Naive thymus-derived CD8-positive, alpha-beta T cell (primary cell): ENCODE results near the gene CKAP2L. TPM values are rescaled to one million over a fixed set of nuclear protein-coding genes. Genes with fewer than 3 reads are reported as not detected.

Experiments
- ATAC-seq, 2 donors: fragments of 150-1000 bp; cut with Tn5 transposase in 1 of 2; sonication (Bioruptor Pico), chemical (Tn5 transposase) in 1 of 2; 1 replicate in 1 of 2; 2 replicates in 1 of 2; pipeline ENCODE4 v1.10.0; 2021; ENCODE audit warnings: mild to moderate bottlenecking in 2 of 2, moderate library complexity in 2 of 2
- POLR2A ChIA-PET: fragments of 350-600 bp; sonication (Branson Sonifier 250); formaldehyde crosslinking; loops from one replicate; lab custom pipeline; 2021; ENCODE audit warnings: antibody characterized with exemption; lab: Charles Lee
- DNase-seq, 10 donors: peaks; one replicate each; pipeline versions ENCODE4 v3.0.0 to v3.0.0-alpha.2; 2020 to 2022
- H3K27ac Mint-ChIP-seq, 10 donors: one replicate each; pipeline ENCODE4 v1.8.0; 2020 to 2022; ENCODE audit warnings: mild to moderate bottlenecking in 10 of 10, mixed read lengths in 10 of 10, moderate library complexity in 4 of 10, inconsistent platforms in 1 of 10
- H3K27me3 Mint-ChIP-seq, 5 donors: one replicate each; pipeline ENCODE4 v1.8.0; 2021 to 2022; ENCODE audit warnings: mixed read lengths in 5 of 5
- H3K36me3 Mint-ChIP-seq, 3 donors: one replicate each; pipeline ENCODE4 v1.8.0; 2020 to 2022; ENCODE audit warnings: mixed read lengths in 3 of 3, mild to moderate bottlenecking in 2 of 3, inconsistent platforms in 1 of 3
- H3K4me1 Mint-ChIP-seq, 4 donors: one replicate each; pipeline ENCODE4 v1.8.0; 2021 to 2022; ENCODE audit warnings: mixed read lengths in 4 of 4
- H3K4me3 Mint-ChIP-seq, 10 donors: one replicate each; pipeline ENCODE4 v1.8.0; 2020 to 2022; ENCODE audit warnings: mild to moderate bottlenecking in 10 of 10, mixed read lengths in 10 of 10, moderate library complexity in 6 of 10, inconsistent platforms in 1 of 10
- H3K9me3 Mint-ChIP-seq, 9 donors: one replicate each; pipeline ENCODE4 v1.8.0; 2020 to 2022; ENCODE audit warnings: mixed read lengths in 9 of 9, mild to moderate bottlenecking in 3 of 9, inconsistent platforms in 1 of 9, moderate library complexity in 1 of 9
- polyA plus RNA-seq, 3 donors: library from polyadenylated mRNA; unstranded; fragments of 300-500 nt; fragmentation: Illumina TruSeq; gene quantifications; one replicate each; pipeline ENCODE4 v1.2.3, GENCODE V29; 2021
- total RNA-seq, 8 experiments: library from RNA in 2 of 8; stranded (reverse) in 2 of 8; gene quantifications; one replicate each; pipeline ENCODE4 v1.2.3 and lab custom pipeline; 2021 to 2026

CKAP2L gene
- total and polyA plus RNA-seq, 5 experiments from 2014 or later = not detected

GRCh38 chr2:112800881-112801583 is 36.6 kb upstream of the CKAP2L start:
- Mint-ChIP-seq H3K27me3 (no peaks in the 10 kb centered on the region), H3K4me3 (no peak overlapping the region), H3K4me1 (peaks cover 0 to 4% (median 0%) of the 10 kb centered on the region in 4 donors), H3K27ac (peak overlapping the region in 1 of 10 donors; percentile 76), H3K9me3 (no peaks in the 10 kb centered on the region), H3K36me3 (no peaks in the 10 kb centered on the region)
- POLR2A ChIA-PET = no interaction called here
- DNase-seq (no peak), ATAC-seq (no peak)

- POLR2A ChIA-PET = no interaction called here
- DNase-seq (no peak), ATAC-seq (no peak)
- no peaks in the 10 kb centered on the region for H3K27me3 Mint-ChIP-seq
- peak overlapping the region in 1 of 10 donors; percentile 33 for H3K27ac Mint-ChIP-seq
- peaks cover 0 to 4% (median 2%) of the 10 kb centered on the region in 4 donors for H3K4me1 Mint-ChIP-seq
- H3K9me3 Mint-ChIP-seq = no peaks in the 10 kb centered on the region
- no peak overlapping the region for H3K4me3 Mint-ChIP-seq
- no peaks in the 10 kb centered on the region for H3K36me3 Mint-ChIP-seq
These were observed 34.9 kb upstream of the CKAP2L start for GRCh38 chr2:112798979-112799975.

- H3K9me3 Mint-ChIP-seq = no peaks in the 10 kb centered on the region
- H3K27ac Mint-ChIP-seq = no peak overlapping the region
- no peaks in the 10 kb centered on the region for H3K27me3 Mint-ChIP-seq
- peaks cover 0 to 13% (median 2%) of the 10 kb centered on the region in 4 donors for H3K4me1 Mint-ChIP-seq
- no peak overlapping the region for H3K4me3 Mint-ChIP-seq
- no peak for ATAC-seq
- POLR2A ChIA-PET = no interaction called here
- no peak for DNase-seq
- H3K36me3 Mint-ChIP-seq = no peaks in the 10 kb centered on the region
These were observed 32.1 kb upstream of the CKAP2L start for GRCh38 chr2:112796486-112796885.

GRCh38 chr2:112795774-112796173 is 31.4 kb upstream of the CKAP2L start:
- Mint-ChIP-seq H3K27ac (no peak overlapping the region), H3K4me1 (peaks cover 0 to 13% (median 2%) of the 10 kb centered on the region in 4 donors), H3K27me3 (no peaks in the 10 kb centered on the region), H3K9me3 (no peaks in the 10 kb centered on the region), H3K4me3 (no peak overlapping the region), H3K36me3 (no peaks in the 10 kb centered on the region)
- ATAC-seq (no peak), DNase-seq (no peak)
- POLR2A ChIA-PET = no interaction called here

- Mint-ChIP-seq H3K4me1 (peaks cover 0 to 13% (median 2%) of the 10 kb centered on the region in 4 donors), H3K36me3 (no peaks in the 10 kb centered on the region), H3K27ac (peak overlapping the region in 1 of 10 donors; percentile 33), H3K4me3 (no peak overlapping the region), H3K27me3 (no peaks in the 10 kb centered on the region), H3K9me3 (peaks cover 0 to 3% (median 0%) of the 10 kb centered on the region in 9 donors)
- no peak for DNase-seq
- ATAC-seq = no peak
- POLR2A ChIA-PET = no interaction called here
These were observed 30.4 kb upstream of the CKAP2L start for GRCh38 chr2:112794841-112795240.

GRCh38 chr2:112794131-112794733 is 29.8 kb upstream of the CKAP2L start:
- Mint-ChIP-seq H3K36me3 (no peaks in the 10 kb centered on the region), H3K4me1 (peaks cover 0 to 13% (median 1%) of the 10 kb centered on the region in 4 donors), H3K9me3 (peaks cover 0 to 3% (median 0%) of the 10 kb centered on the region in 9 donors), H3K27me3 (no peaks in the 10 kb centered on the region), H3K4me3 (no peak overlapping the region), H3K27ac (no peak overlapping the region)
- POLR2A ChIA-PET = no interaction called here
- DNase-seq = no peak
- ATAC-seq = no peak

- Mint-ChIP-seq H3K4me1 (peaks cover 0 to 13% (median under 1%) of the 10 kb centered on the region in 4 donors), H3K27me3 (peaks cover 0 to 6% (median 0%) of the 10 kb centered on the region in 5 donors), H3K27ac (peak overlapping the region in 1 of 10 donors; percentile 33), H3K4me3 (no peak overlapping the region), H3K36me3 (no peaks in the 10 kb centered on the region), H3K9me3 (peaks cover 0 to 3% (median 0%) of the 10 kb centered on the region in 9 donors)
- POLR2A ChIA-PET = no interaction called here
- ATAC-seq = no peak
- DNase-seq = no peak
These were observed 29.1 kb upstream of the CKAP2L start for GRCh38 chr2:112793449-112793978.

- DNase-seq = no peak
- H3K27ac Mint-ChIP-seq = no peak overlapping the region
- POLR2A ChIA-PET = no interaction called here
- no peak for ATAC-seq
- H3K9me3 Mint-ChIP-seq = peaks cover 0 to 3% (median 0%) of the 10 kb centered on the region in 9 donors
- H3K27me3 Mint-ChIP-seq = peaks cover 0 to 13% (median 0%) of the 10 kb centered on the region in 5 donors
- H3K4me1 Mint-ChIP-seq = peaks cover 0 to 13% (median 0%) of the 10 kb centered on the region in 4 donors
- no peaks in the 10 kb centered on the region for H3K36me3 Mint-ChIP-seq
- H3K4me3 Mint-ChIP-seq = no peak overlapping the region
These were observed 28.0 kb upstream of the CKAP2L start for GRCh38 chr2:112792419-112792818.

- POLR2A ChIA-PET = no interaction called here
- ATAC-seq (no peak), DNase-seq (no peak)
- Mint-ChIP-seq H3K27me3 (peaks cover 0 to 13% (median 2%) of the 10 kb centered on the region in 5 donors), H3K36me3 (no peaks in the 10 kb centered on the region), H3K27ac (no peak overlapping the region), H3K9me3 (peaks cover 0 to 3% (median 0%) of the 10 kb centered on the region in 9 donors), H3K4me3 (no peak overlapping the region), H3K4me1 (peaks cover 0 to 13% (median 0%) of the 10 kb centered on the region in 4 donors)
These were observed 27.4 kb upstream of the CKAP2L start for GRCh38 chr2:112791693-112792230.

GRCh38 chr2:112791019-112791418 is 26.6 kb upstream of the CKAP2L start:
- H3K27me3 Mint-ChIP-seq = peaks cover 0 to 13% (median 4%) of the 10 kb centered on the region in 5 donors
- POLR2A ChIA-PET = interaction anchor here (0.6 kb wide), 1 partner anchor 146 kb away, joined by 3 read pairs; no protein-coding TSS in a partner anchor
- DNase-seq (no peak), ATAC-seq (no peak)
- H3K36me3 Mint-ChIP-seq = no peaks in the 10 kb centered on the region
- no peak overlapping the region for H3K4me3 Mint-ChIP-seq
- peaks cover 0 to 13% (median 0%) of the 10 kb centered on the region in 4 donors for H3K4me1 Mint-ChIP-seq
- no peak overlapping the region for H3K27ac Mint-ChIP-seq
- H3K9me3 Mint-ChIP-seq = peaks cover 0 to 3% (median 0%) of the 10 kb centered on the region in 9 donors

- Mint-ChIP-seq H3K27ac (no peak overlapping the region), H3K4me3 (no peak overlapping the region), H3K36me3 (no peaks in the 10 kb centered on the region), H3K27me3 (peaks cover 0 to 15% (median 4%) of the 10 kb centered on the region in 5 donors), H3K9me3 (peaks cover 0 to 3% (median 0%) of the 10 kb centered on the region in 9 donors), H3K4me1 (peaks cover 0 to 11% (median 0%) of the 10 kb centered on the region in 4 donors)
- no peak for DNase-seq
- no peak for ATAC-seq
- POLR2A ChIA-PET = interaction anchor here (0.6 to 0.7 kb wide), 2 partner anchors 10 to 145 kb away, joined by 3 read pairs; no protein-coding TSS in a partner anchor
These were observed 25.9 kb upstream of the CKAP2L start for GRCh38 chr2:112790305-112790704.

- POLR2A ChIA-PET = no interaction called here
- Mint-ChIP-seq H3K36me3 (no peaks in the 10 kb centered on the region), H3K4me1 (peaks cover 0 to 16% (median 0%) of the 10 kb centered on the region in 4 donors), H3K27me3 (peaks cover 0 to 26% (median 9%) of the 10 kb centered on the region in 5 donors), H3K9me3 (peaks cover 0 to 3% (median 0%) of the 10 kb centered on the region in 9 donors), H3K27ac (no peak overlapping the region), H3K4me3 (no peak overlapping the region)
- DNase-seq (no peak), ATAC-seq (no peak)
These were observed 24.8 kb upstream of the CKAP2L start for GRCh38 chr2:112789186-112789585.
